ENCODE measurements around the gene HS3ST3B1.

GRCh38 chr17:14321980-14322776 is 21.3 kb downstream of the HS3ST3B1 start:
- TF ChIP-seq CTCF (IDR thresholded peaks at IDR 0.05; ENCODE audit: low read depth, low read length, poor library complexity, severe bottlenecking) (no peak), EZH2phosphoT487 (IDR thresholded peaks at IDR 0.05; ENCODE audit: borderline replicate concordance, low read length) (no peak)
